Measurements from ENCODE around the gene C16orf89.
"Not testable (repeated sequence)": the region's sequence is repeated elsewhere in the genome, so short reads cannot be mapped to it uniquely, and the experiment has no call there.

The C16orf89 gene, protein sequence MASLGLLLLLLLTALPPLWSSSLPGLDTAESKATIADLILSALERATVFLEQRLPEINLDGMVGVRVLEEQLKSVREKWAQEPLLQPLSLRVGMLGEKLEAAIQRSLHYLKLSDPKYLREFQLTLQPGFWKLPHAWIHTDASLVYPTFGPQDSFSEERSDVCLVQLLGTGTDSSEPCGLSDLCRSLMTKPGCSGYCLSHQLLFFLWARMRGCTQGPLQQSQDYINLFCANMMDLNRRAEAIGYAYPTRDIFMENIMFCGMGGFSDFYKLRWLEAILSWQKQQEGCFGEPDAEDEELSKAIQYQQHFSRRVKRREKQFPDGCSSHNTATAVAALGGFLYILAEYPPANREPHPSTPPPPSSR

DNA sequence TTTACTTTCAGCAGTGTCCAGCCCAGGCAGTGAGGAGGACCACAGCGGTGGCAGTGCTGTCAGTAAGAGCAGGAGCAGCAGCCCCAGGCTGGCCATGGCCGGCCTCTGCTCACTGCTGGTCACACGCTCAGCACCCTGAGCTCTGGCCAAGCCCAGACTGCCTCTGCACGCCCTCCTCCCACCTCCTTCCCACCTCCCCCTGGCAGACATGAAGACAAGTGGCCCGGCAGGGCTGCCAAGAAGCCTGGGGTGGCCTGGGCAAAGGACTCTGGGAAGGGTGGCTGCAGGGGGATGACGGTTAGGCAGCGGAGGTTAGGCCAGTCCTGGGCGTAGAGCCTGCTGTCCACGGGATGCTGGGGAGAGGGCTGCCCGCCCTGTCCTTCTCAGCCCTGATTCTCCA is at the start of gene C16orf89:
Gene C16orf89, minus strand, starts transcription at position 144 of the 400 bp plus-strand sequence. Its CDS starts 48 bp downstream, at position 96.
- no peak for DNase-seq

DNA sequence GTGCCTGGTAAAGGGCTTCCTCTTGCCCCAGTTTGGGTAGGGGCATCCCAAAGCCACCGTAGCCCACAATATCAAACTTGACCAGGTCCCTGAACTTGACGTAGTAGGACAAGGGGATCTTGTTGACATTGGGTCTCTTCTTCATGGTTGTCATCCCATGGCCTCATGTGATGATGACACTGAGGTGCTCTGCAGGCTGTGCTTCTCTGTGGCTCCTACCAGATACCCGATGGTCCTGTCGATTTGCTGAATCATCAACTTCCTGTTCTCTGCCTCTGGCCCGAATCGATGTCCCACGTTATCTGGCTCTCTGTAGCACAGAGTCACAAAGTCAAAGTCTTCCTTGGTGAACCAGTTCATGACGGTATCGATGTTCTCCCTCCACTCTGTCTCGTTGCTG is 45.2 kb upstream of the C16orf89 start:
- not testable (repeated sequence) for DNase-seq

DNA sequence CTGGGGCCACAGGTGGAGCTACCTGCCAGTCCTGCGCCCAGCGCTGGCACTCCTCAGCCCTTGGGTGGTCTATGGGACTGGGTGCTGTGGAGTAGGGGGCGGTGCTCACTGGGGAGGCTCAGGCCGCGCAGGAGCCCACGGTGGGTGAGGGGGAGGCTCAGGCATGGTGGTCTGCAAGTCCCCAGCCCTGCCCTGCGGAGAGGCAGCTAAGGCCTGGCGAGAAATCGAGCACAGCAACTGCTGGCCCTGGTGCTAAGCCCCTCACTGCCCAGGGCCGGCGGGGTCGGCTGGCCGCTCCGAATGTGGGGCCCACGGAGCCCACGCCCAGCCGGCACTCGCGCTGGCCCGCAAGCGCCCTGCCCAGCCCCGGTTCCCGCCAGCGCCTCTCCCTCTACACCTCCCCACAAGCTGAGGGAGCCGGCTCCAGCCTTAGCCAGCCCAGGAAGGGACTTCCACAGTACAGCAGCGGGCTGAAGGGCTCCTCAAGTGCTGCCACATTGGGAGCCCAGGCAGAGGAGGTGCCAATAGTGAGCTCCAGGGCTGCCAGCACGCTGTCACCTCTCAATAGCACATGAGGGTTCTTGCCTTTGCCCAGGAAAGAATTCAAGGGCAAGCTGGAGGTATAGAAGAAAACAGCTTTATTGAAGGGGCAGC is 42.9 kb upstream of the C16orf89 start:
- DNase-seq = no peak

DNA sequence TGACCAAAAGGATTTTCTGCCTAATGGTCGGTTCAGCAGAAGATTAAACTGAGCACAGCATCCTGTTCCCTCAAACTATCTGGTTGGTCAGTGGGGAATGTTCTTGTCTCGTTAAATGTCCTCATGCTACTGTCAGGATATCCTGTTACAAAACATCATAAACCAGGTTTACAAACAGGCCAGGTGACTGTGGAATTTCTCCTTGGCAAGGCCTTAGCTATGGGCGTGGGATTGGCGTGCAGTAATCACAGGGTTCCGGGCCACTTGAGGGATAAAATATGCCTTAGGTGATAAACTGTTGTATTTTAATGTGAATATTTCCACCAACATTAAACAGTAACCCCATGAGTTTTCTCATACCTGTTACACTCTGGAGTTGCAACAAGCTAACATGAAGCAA is 39.3 kb upstream of the C16orf89 start:
- DNase-seq = not testable (repeated sequence)

DNA sequence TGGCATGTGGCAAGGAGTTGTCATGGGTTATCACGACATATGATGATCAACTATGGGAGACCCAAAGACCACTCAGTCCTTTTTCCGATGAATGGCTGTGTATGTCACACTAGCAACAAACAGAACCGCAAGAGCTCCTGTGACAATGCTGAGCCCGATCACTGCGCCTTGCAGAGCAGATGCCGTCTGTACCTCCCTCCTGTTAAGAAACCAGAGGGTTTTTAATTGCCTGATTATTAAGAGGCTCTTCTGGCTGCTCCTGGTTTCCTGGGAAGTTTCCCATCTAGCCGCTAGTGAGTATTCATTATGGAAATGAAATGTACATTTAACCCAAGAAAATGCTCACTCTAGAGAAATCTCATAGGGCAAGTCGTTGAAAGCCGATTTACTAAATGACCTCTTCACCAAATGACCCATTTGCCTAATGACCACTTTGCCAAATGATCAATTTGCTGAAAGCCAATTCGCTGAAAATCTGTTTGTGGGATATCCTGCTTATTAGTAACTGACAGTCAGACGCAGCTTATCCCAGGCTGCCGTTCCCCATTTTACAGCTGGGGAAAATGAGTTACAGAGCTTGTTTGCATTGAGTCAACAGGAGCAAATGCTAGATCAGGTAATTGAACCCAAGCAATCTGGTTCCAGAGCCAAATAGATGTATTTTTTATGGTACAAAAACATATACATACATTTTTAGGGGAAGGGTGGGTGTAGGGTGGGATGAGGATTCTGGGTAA is 37.7 kb upstream of the C16orf89 start:
- DNase-seq = not testable (repeated sequence)

DNA sequence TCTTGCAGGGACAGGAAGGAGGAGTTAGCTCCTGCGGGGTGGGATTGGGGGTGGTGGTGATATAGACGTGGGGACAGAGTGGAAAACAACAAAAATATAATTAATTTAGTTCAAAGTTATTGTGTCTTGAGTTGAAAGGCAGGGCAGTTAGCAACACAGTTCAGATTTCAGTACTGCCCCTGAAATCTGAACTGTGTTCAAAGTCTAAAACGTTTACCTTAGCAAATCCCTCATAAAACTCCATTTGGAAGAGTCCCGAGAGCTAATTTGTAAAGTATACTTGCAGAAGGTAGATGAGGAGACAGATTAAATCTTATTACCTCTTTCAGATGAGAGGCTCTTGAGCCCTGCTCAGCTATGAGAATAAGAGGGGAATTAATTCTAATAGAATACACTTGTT is 33.4 kb upstream of the C16orf89 start:
- DNase-seq = not testable (repeated sequence)

DNA sequence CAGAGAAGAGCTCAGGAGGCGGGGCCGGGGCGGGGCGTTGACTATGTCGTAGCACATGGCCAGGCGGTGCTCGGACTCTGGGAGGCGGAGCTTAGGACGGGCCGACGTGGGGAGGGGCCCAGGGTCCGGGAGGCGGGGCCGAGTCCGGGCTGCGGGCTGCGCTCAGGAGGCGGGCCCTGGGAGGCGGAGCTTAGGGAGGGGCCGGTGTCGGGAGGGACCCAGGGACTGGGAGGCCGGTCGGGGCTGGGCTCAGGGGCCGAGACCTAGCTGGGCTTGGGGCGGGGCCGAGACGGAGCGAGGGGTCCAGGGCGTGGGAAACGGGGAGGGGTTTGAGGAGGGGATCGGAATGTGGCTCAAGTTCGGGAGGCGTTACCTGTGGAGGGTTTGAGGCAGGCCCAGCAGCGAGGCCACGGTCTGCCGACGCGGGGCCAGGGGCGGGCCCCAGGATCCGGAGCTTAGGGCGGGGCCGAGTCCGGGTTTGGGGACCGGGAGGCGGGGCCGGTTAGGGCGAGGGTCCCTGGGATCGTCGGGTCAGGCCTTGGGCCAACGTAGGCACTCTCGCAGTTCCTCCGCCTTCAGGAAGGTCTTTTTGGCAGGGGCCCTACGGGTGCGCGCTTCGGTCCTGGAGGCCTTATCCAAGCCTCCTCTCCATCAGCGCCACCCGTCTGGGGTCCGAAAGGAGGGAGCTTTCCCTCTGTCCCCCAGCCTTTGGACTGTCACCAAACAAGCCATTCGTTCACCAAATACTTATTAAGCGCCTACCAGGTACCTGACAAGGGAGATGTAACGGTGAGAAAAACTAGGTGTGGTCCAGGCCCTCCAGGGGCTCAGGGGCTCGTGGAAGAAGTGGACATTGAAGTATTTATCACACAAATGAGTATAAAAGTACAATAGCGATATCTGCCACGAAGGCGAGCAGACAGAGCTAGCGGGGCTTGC is 32.7 kb upstream of the C16orf89 start:
- peak; percentile 23 for DNase-seq

DNA sequence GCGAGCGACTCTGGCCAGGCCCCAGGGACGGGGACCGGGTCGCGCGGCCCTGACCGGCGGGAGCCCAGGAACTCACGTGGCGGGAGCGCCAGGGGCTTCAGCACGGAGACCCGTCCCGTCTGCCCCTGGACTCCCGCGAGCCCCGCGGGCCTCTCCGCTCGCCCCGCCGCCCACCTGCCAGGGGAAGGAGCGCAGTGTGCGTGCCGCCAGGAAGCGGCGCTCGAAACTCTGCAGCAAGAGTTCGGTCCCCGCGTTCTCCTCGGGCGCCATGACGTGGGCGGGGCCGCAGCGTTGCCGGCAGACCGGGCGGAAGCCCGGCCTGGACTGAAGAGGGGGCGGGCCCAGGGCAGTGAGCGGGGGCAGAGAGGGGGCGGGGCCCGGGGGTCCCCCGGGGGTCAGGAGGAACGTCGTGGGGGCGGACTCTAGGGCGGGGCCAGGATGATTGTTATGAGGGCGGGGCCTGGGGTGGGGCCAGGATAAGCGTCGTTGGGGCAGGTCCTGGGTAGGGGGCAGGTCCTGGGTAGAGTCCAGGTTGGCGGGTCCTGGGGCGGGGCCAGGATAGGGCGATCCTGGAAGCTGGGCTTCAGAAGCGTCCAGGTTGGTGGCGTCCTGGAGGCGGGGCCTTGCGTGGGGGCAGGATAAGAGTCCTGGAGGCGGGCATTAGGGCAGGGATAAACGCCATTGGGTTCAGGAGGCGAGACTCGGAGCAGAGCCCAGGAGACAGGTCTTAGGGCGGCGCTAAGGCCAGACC is 31.9 kb upstream of the C16orf89 start, which contains the start of gene EEF2KMT:
Gene EEF2KMT, minus strand, starts transcription at position 326 of the 751 bp plus-strand sequence. Its CDS starts 56 bp downstream, at position 270.
- DNase-seq = peak; percentile 98

DNA sequence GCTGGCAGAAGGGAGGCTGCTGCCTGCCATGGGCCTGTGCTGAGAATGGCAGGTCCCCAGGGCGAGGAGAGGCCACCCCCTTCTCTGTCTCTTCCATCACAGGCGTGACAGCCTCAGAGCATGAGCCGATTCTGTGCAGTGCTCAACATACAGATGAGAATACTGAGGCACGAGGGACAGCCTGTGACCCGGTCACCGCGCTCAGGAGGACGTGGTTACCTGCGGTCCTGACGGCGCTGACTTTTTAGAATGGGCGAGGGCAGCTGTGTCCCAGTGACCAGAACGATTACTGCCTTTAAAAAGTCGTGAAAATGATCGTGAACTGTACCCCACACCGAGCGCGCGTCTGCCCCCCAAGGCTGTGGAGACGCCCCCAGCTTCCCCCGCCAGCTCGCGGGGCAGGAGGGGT is 31.3 kb upstream of the C16orf89 start:
- not testable (repeated sequence) for DNase-seq

DNA sequence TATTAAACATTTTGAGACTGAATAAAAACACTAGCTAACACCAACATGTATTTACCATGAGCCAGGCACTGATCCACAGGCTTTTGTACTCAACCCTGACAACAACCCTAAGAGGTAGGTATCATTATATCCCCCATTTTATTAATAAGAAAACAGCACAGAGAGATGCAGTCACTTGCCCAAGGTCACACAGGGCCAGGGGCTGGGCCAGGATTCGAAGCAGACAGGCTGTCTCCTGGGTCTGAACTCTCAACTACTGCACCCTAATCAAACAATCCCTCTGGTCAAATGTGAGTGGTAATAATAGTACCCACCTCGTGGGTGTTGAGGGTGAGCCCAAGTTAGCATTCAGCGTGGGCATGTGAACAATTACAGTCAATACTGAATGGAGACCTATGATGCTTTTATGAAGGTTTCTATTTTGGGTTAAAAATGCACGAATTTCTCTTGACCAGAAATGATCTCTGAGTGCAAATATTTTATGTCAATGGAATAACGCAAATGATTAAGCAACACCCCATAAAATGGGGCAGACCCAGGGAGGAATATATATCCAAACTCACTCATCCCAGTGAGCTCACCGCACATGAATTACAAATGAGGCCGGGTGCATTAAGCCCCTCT is 30.8 kb upstream of the C16orf89 start:
- DNase-seq = not testable (repeated sequence)

DNA sequence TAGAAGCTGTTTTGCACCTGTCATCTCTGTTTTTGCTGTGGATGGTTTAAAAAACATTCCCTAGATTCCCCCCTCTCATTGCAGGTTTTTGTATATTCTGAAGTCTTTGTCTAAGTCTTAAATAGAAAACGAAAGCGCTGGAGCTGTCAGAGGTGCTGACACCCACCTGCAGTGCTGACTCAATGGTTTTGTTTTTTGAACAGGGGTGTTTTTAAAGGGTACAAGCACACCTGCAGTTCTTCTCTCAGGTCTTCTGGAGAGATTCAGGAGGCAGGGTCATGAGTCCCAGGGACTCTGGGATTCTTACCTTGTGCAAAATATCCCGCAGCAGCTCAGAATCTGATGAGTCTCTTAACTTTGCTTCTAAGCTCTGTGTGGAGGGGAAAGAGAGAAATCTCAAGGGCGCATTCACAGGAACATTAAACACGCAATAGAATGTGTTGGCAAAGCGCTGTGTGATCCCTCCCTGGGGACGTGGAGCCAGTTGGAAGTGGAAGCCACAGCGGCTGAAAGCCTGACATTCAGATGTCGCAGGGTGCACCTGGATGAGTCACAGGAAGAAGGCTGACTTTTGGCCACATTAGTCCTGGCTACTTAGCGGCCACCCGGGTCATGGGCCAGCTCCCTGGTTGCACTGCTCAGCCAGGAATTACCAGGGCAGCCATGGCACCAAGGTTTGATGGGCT is 29.5 kb upstream of the C16orf89 start:
- DNase-seq = not testable (repeated sequence)

DNA sequence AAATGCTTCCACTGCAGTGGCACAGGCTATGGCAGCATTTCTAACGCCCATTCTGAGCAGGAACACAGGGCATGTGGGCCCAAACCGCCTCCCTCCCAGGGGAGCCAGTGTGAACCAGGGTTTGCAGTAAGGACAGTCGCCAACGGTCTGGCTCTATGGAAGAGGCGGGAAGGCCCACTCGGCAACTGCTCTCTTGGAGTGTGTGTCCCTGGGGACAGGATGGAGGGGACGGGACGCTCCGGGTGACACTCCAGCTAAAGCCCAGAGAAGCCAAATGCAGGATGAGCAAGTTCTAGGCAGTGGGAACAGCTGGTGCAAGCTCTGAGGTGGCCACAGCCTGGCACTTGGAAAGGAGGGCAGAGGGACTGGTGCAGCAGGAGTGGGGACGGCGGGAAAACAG is 28.0 kb upstream of the C16orf89 start:
- not testable (repeated sequence) for DNase-seq

DNA sequence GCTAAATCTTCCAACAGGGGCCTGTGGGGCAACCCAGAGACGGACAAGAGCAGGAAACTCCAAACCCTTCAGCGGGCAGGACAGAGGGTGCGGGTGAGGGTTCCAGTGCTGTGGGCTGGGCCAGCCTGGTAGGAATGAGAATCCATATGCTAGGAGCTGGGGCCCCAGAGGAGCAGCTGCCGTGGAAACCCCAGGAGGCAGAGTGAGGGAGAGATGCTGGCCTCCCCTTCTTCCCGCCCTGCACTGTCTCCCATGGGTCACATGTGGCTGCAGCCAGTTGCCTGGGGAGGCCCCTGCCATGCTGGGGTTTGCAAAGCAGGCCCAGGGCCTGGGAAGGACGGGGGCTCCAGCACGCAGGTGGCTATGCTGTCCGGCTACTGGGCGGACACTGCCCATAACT is 27.3 kb upstream of the C16orf89 start:
- DNase-seq = not testable (repeated sequence)

DNA sequence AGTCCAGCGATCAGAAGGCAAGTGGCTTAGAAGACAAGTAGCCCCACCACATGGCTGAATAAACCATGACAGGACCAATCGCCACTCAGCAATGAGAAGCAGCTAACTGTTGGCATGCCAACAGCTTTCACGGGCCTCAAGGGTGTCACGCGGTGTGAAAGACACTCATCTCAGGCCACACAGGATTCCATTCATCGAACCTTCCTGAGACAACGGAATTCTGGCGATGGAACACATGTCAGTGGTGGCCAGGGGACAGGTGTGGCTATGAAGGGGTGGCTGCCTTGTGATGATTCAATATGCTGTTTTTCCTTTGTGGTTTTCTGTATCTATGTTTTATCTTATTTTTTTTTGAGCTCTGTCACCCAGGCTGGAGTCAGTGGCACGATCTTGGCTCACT is 24.8 kb upstream of the C16orf89 start:
- DNase-seq = not testable (repeated sequence)

DNA sequence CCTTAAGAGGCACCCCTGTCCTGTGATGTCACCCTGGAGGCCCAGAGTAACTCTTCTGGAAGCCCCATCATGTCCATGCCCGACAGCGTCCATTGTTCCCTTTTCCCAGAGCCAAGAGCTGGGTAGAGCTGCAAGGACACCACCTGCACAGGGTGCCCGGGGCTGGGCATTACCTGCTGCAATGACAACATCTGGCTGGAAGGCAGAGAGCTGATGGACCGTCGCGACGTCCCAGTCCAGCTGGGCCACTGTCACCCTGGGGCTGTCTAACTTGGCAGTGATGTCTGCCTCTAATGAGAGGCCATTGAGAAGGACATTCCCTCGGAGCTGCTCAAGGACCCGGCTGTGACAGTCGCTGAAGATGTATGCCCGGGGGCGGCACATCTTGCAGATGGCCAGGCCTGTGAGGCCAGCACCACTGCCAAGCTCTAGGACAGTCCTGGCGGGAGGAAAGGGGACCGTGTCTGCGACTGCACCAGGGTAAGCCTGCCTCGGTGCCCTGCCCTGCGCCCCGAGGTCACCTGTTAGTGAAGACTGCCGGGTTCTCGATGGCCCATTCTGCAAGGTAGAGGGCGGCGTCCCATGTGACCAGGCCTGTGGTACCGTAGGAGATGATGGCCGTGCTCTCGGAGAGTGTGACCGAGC is 24.3 kb upstream of the C16orf89 start:
- not testable (repeated sequence) for DNase-seq

DNA sequence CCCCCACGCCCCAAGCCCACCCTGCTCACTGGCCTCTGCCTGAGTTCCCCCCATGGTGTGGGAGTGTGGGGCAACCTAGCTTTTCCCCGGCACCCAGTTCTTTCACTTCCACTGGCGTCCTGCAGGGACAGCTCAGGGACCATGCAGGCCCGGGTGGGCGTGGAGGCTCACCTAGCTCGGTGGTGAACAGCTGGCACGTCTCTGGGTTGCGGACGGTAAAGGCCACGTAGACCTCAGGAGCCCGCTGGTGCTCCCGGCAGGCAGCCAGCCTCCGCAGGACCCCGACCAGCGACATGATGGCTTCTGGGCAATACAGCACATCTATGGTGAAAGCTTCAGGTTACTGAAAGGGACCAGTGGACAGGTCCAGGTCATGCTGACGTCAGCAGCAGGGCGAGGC is 23.2 kb upstream of the C16orf89 start:
- DNase-seq = not testable (repeated sequence)

DNA sequence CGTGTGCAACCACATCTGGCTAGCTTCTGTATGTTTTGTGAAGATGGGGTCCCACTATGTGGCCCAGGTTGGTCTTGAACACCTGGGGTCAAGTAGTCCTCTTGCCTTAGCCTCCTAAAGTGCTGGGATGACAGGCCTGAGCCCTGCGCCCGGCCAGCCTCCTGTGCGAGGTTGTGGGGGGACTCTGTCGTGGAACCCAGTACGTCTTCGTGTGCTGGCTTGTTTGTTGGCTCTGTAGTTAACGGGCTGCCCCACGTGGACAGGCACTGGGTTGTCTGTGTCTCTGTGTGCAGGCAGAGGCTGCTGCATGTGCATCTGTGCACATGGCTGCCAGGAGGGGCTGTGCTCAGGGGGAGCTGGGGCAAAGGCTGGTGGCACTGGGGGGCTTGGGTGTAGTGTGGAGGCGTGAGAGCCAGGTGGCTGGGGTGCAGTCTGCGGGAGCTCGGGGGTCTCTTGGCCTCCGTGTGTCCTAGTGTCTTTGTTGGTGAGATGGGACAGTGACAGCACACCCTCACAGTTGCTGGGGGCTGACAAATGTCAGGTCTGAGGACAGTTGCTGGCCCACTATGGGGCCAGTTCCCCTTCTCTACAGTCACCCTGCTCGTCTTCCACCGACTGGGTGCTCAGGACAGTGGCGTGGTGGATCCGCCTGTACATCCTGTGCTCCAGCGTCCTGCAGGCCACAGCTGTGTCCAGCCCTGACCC is 22.5 kb upstream of the C16orf89 start:
- DNase-seq = not testable (repeated sequence)

DNA sequence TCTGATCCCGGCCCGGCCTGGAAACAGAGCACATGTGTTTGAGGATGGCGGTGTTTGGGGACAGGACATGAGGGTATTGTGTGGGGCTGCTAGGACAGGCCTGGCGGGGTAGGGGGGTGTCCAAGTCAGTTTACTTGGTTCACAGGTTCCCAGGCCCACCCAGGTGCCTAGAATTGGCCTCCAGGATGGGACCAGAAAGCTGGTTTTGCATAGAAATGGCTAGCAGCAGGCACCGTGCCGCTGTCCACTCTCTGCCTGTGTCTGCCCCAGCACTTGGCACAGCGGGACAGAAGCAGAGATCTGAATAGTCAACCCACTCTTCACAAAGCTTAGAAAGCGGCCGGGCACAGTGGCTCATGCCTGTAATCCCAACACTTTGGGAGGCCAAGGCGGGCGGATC is 20.0 kb upstream of the C16orf89 start:
- not testable (repeated sequence) for DNase-seq

DNA sequence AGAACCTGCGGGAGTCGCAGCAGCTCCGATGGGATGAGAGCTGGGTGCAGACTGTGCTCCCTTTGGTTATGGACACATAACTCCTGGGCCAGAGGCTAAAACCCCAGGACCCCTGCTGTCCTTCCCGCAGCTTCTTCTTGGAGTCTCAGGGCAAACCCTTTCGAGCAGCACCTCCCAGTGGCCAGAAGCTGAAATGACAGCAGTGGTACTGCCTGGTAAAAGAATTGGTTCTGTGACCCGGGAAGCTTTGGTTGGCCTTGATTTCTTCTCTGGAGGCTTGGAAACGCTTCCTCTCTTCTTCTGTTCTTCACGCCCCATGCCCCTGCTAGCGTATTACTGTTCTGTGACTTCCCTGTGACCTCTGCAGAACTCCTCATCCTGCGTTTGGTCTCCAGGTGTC is 19.0 kb upstream of the C16orf89 start:
- peak; percentile 44 for DNase-seq

All from MV-4-11 (cell line).